ENCODE data around the gene FOXK2. TPM values are rescaled to one million over a fixed set of nuclear protein-coding genes. Genes with fewer than 3 reads are reported as not detected.

The FOXK2 gene
- total RNA-seq, 1 donor from 2014 or later, result 64.3 TPM

GRCh38 chr17:82639628-82640027 is 120.1 kb downstream of the FOXK2 start:
- peak overlapping the region; percentile 31 for H3K4me3 Mint-ChIP-seq (ENCODE audit: unreplicated experiment)
- H3K27me3 Mint-ChIP-seq (ENCODE audit: unreplicated experiment), result peaks cover 6% of the 10 kb centered on the region
- peaks cover 15% of the 10 kb centered on the region for H3K4me1 Mint-ChIP-seq (ENCODE audit: unreplicated experiment)
- peaks cover 46% of the 10 kb centered on the region for H3K36me3 Mint-ChIP-seq (ENCODE audit: low read depth, unreplicated experiment)
- no peak for DNase-seq (ENCODE audit: low spot score)
- TF ChIP-seq, protein P1, sequence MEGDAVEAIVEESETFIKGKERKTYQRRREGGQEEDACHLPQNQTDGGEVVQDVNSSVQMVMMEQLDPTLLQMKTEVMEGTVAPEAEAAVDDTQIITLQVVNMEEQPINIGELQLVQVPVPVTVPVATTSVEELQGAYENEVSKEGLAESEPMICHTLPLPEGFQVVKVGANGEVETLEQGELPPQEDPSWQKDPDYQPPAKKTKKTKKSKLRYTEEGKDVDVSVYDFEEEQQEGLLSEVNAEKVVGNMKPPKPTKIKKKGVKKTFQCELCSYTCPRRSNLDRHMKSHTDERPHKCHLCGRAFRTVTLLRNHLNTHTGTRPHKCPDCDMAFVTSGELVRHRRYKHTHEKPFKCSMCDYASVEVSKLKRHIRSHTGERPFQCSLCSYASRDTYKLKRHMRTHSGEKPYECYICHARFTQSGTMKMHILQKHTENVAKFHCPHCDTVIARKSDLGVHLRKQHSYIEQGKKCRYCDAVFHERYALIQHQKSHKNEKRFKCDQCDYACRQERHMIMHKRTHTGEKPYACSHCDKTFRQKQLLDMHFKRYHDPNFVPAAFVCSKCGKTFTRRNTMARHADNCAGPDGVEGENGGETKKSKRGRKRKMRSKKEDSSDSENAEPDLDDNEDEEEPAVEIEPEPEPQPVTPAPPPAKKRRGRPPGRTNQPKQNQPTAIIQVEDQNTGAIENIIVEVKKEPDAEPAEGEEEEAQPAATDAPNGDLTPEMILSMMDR (IDR thresholded peaks at IDR 0.05; ENCODE audit: unreplicated experiment), result no peak
- H3K9me3 Mint-ChIP-seq (ENCODE audit: unreplicated experiment), result no peaks in the 10 kb centered on the region
- H3K27ac Mint-ChIP-seq (ENCODE audit: unreplicated experiment), result no peak overlapping the region

DNA sequence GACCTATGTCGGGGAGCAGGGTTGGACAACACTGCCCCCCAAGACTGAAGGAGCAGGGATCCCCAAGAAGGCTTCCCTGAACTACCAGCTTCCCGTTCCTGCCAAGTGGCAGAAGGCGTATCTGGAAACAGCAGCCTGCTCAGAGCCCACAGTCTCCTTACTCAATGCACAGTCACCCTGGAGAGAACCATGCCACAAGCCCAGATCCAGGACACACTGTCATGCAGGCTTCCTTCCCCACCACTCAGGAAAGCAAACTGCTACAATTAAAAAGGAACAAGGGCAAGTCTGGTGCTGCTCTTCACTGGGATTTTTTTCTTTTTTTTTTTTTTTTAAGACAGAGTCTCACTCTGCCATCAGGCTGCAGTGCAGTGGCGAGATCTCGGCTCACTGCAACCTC is 120.5 kb downstream of the FOXK2 start:
- Mint-ChIP-seq H3K4me1 (ENCODE audit: unreplicated experiment) (peaks cover 15% of the 10 kb centered on the region), H3K27me3 (ENCODE audit: unreplicated experiment) (peaks cover 2% of the 10 kb centered on the region), H3K27ac (ENCODE audit: unreplicated experiment) (no peak overlapping the region), H3K4me3 (ENCODE audit: unreplicated experiment) (peak overlapping the region; percentile 31), H3K9me3 (ENCODE audit: unreplicated experiment) (no peaks in the 10 kb centered on the region), H3K36me3 (ENCODE audit: low read depth, unreplicated experiment) (peaks cover 46% of the 10 kb centered on the region)
- TF ChIP-seq, protein P1 (IDR thresholded peaks at IDR 0.05; ENCODE audit: unreplicated experiment), result no peak
- DNase-seq (ENCODE audit: low spot score), result no peak

DNA sequence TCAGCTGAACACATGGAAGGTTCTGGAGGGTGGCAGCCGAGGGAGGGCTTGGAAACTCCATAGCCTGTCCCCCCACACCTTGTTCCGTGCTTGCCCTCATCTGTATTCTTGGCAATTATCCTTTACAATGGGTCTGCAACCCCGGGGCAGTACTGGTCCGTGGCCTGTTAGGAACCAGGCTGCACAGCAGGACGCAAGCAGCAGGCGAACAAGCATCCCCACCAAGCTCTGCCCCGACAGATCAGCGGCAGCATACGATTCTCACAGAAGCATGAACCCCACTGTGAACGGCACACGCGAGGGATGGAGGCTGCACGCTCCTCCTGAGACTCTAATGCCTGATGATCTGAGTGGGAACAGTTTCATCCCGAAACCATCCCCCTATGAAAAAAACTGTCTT is 122.5 kb downstream of the FOXK2 start:
- DNase-seq (ENCODE audit: low spot score), result no peak
- peaks cover 11% of the 10 kb centered on the region for H3K27me3 Mint-ChIP-seq (ENCODE audit: unreplicated experiment)
- TF ChIP-seq, protein P1 (IDR thresholded peaks at IDR 0.05; ENCODE audit: unreplicated experiment), result no peak
- H3K9me3 Mint-ChIP-seq (ENCODE audit: unreplicated experiment), result no peaks in the 10 kb centered on the region
- H3K4me3 Mint-ChIP-seq (ENCODE audit: unreplicated experiment), result no peak overlapping the region
- peaks cover 11% of the 10 kb centered on the region for H3K4me1 Mint-ChIP-seq (ENCODE audit: unreplicated experiment)
- no peak overlapping the region for H3K27ac Mint-ChIP-seq (ENCODE audit: unreplicated experiment)
- peaks cover 35% of the 10 kb centered on the region for H3K36me3 Mint-ChIP-seq (ENCODE audit: low read depth, unreplicated experiment)

DNA sequence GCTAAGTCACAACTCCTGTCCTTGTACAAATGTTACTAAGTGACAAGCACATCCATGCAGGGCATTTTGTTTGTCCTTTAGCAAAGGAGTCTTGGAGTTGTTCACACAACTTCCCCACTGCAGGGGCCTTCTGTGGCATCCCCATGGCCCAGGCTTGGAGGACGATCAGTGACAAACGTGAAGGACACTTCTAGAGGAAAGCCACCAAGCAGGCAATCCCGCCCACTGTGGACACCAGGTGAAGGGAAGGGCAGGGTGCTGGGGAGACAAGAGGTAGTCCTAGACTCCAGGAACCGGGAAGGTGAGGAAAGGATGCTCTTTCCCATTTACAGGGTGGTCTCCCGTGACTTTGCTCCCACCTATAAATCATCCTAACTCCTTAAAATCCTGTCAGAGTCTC is 124.6 kb downstream of the FOXK2 start:
- no peak for DNase-seq (ENCODE audit: low spot score)
- H3K4me1 Mint-ChIP-seq (ENCODE audit: unreplicated experiment), result peaks cover 4% of the 10 kb centered on the region
- TF ChIP-seq, protein P1 (IDR thresholded peaks at IDR 0.05; ENCODE audit: unreplicated experiment), result no peak
- peaks cover 25% of the 10 kb centered on the region for H3K36me3 Mint-ChIP-seq (ENCODE audit: low read depth, unreplicated experiment)
- no peaks in the 10 kb centered on the region for H3K9me3 Mint-ChIP-seq (ENCODE audit: unreplicated experiment)
- H3K27ac Mint-ChIP-seq (ENCODE audit: unreplicated experiment), result no peak overlapping the region
- H3K27me3 Mint-ChIP-seq (ENCODE audit: unreplicated experiment), result peaks cover 10% of the 10 kb centered on the region
- peak overlapping the region; percentile 37 for H3K4me3 Mint-ChIP-seq (ENCODE audit: unreplicated experiment)

- peaks cover 16% of the 10 kb centered on the region for H3K27me3 Mint-ChIP-seq (ENCODE audit: unreplicated experiment)
- no peak overlapping the region for H3K27ac Mint-ChIP-seq (ENCODE audit: unreplicated experiment)
- H3K36me3 Mint-ChIP-seq (ENCODE audit: low read depth, unreplicated experiment), result peaks cover 15% of the 10 kb centered on the region
- peaks cover 4% of the 10 kb centered on the region for H3K4me1 Mint-ChIP-seq (ENCODE audit: unreplicated experiment)
- H3K4me3 Mint-ChIP-seq (ENCODE audit: unreplicated experiment), result no peak overlapping the region
- no peaks in the 10 kb centered on the region for H3K9me3 Mint-ChIP-seq (ENCODE audit: unreplicated experiment)
- TF ChIP-seq, protein P1 (IDR thresholded peaks at IDR 0.05; ENCODE audit: unreplicated experiment), result no peak
- no peak for DNase-seq (ENCODE audit: low spot score)
Observed at GRCh38 chr17:82645516-82645915, 126.0 kb downstream of the FOXK2 start.
